ENCODE data around the gene PIK3CG.

GRCh38 chr7:106848851-106849442, 16.1 kb upstream of the PIK3CG start:
- TF ChIP-seq CTCF (IDR thresholded peaks at IDR 0.05; ENCODE audit: low read depth, low read length) (no peak), EZH2phosphoT487 (IDR thresholded peaks at IDR 0.05; ENCODE audit: low read depth) (no peak)
